Measurements from ENCODE around the gene UBE3A.

UBE3A gene

DNA sequence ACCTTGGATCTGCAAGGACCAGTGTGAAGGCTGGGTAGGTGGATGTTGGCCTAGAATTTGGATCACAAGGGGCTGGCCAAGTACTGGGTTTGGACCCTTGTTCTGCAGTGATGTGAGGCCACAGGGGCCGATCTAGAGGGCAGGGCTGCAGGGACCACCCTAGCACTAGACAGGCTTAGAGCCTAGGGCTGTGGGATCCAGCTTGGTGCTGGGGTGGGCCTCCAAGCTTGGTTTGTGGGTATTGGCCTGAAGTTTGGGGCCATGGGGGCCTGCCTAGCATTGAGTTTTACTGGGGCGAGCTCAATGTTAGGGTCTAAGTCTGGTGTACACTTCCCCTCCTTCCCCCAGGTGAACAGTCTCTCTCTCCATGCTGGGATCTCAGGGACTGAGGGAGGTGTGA is 36.5 kb downstream of the UBE3A start:
- no peak for DNase-seq

- no peak for DNase-seq
These were observed 37.3 kb downstream of the UBE3A start for GRCh38 chr15:25401501-25401900.

DNA sequence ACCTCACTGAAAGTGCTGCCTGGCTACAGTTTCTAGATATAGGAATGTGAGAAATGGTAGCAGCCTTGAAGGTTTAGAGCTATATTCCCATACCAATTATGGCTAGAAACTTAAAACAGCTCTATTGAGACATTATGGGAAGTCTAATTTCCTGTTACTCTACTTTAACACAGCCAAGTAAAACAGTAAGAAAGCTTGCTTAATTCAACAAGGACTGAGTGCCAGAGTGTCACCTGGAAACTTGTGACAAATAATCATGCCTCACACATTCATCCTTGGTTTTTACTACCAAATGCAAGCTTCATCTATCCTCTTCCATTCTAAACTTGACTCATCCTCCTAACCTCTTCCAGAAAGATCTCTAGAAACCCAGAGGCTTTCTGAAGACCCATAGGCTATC is 41.7 kb downstream of the UBE3A start:
- no peak for DNase-seq

DNA sequence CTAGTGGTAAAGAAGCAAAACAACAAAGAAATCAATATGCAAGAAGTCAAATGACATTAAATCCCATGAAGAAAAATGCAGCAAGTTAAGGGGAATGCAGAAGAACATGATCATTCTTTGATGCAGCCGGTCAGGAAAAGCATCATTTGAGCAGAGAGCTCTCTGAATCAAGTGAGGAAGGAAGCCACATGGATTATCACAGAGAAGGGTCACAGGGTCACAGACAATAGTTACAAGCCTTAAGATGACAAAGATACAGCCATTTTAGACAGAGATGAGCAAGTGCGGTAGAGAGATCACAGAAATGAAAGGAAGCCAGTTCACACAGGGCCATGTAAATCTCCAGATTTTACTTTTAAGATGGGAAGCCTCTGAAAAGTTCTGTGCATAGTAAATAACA is 43.9 kb downstream of the UBE3A start:
- no peak for DNase-seq

- DNase-seq: no peak
These were observed 46.0 kb downstream of the UBE3A start for GRCh38 chr15:25392806-25393205.

DNA sequence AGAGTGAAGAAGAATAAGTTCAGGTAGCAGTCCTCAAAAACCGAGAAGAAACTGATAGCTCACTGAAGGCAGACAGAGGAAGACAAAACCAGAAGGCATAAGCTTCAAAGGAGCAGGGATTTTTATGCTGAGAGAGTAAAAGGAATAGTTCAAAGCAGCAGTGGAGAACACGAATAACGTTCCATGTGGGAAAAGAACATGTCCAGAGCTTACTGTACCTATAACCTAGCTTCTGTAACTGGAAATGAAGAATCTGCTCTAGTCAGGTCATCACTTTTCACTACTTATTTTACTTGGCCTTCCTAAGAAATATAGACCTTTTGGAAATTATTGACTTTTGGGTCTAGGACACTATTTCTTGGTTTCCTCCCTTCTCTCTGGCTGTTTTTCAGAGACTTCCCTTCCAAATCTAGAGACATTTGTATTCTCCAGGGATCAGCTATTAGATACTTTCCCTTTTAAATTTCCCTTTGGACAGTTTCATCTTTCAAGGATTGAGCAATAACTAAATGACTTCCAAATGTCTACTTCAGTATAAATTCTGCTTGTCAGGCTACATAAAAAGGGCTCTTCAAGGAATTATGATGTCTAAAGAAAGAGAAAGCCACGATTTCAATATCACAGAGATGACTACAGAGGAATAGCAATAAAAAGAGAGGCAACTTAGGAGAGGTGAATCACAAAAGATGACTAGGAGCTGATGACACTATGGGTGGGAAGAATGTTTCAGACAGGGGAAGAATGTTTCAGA is 46.7 kb downstream of the UBE3A start:
- DNase-seq: no peak

GRCh38 chr15:25385986-25386385 is 52.8 kb downstream of the UBE3A start:
- DNase-seq: no peak

GRCh38 chr15:25381579-25381978 is 57.2 kb downstream of the UBE3A start:
- no peak for DNase-seq

- DNase-seq: no peak
These were observed 60.3 kb downstream of the UBE3A start for GRCh38 chr15:25378501-25378901.

GRCh38 chr15:25375557-25375956 is 63.3 kb downstream of the UBE3A start:
- DNase-seq: no peak

DNA sequence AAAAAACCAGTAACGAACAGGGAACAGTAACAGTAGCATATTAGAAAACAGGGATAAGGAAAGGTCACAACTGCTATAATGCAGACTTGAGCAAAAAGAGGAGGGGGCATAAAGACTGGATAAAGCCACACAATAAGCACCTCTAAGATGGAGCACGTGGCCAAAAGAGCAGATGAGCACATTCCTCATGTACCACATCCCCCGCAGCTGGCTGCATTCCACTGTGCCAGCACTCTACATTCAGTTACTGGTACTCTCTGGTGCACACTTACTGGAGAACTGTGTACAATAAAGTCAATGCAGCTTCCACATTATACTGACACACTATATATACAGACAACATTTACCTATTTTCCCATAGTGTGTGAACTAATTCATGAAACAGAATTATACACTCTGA is 64.7 kb downstream of the UBE3A start:
- no peak for DNase-seq

GRCh38 chr15:25372298-25372697 is 66.5 kb downstream of the UBE3A start:
- no peak for DNase-seq

DNA sequence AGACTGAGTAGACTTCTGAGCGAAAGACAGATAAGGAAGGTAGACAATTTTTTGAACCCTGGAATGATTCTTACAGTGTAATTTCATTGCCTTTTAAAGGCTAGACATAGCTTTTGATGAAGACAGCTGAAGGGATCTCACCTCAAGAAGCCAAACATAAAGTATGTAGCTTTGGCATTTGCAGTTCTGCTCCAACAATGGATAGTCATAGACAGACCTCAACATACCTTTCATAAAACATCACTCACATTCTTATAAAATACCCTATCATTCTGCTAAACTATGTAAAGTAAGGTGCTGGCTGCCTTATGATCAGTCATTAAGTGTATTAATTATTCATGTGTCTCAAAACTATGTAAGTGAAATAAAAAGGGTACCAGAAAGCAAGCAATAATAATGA is 70.0 kb downstream of the UBE3A start:
- DNase-seq: no peak

GRCh38 chr15:25366058-25366457 is 72.8 kb downstream of the UBE3A start:
- no peak for DNase-seq

DNA sequence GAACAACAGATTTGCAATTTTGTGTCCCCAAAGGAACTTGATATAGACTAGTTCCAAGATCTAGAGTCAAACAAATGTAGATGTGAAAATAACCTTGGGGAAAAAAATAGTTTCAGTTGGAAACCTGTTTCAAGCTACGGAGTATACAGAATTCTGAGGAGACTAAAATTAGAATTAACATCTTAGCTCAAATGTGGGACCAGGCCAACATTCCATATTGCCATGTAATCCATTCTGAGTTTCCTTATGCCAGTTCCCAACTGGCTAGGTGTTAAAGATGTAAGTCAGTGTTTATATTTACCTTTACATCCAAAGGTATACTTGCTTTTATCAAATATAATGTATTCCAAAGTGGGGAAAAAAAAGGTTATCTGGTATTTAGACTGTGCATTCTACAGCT is 76.3 kb downstream of the UBE3A start:
- DNase-seq: no peak

DNA sequence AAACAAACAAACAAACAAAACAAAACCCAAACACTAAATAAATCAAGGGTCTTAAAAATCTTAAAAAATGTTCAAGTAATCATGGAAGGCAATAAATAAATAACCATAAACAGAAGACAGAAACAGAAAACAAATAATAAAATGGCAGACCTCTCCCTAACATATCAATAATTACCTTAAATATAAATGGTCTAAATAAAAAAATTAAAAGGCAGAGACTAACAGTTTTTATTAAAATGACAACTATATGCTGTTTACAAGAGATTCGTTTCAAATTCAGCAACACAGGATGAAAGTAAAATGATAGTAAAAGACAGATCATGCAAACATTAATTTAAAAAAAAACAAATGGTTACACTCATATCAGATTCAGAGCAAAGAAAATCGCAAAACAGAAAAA is 91.1 kb downstream of the UBE3A start:
- DNase-seq: no peak

DNA sequence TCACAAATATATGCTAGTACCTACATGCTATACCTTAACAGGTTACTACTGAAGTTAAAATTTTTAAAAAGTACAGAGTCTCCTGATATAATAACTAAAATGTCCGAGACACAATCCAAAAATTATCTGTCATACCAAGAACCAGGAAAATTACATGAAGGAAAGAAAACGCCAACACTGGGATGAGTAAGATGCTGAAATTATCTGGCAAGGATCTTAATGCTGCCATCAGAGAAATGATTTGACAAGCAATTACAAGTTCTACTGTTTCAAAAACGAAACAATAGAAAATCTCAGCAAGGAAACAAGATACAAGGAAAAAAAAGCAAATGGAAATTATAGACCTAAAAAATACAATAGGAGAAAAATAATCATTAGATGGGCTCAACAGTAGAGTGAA is 92.5 kb downstream of the UBE3A start:
- no peak for DNase-seq

DNA sequence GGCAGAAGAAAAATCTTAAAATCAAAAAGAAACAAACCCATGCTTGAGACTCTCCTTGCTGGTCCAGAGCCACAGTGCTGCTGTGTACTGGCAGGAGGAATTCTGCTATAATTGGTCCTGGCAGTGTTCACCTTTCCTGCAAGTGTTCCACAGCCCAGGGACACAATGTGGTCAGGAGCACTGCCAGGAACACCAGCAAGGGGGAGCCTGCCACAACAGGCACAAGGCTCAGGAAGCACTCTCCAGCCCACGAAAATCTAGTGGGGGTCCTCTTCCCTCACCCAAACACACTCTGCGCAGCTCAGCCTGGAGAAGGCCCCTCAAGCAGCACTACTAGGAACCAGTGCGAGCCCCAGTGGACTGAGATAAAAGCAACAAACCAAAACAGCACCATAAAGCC is 92.9 kb downstream of the UBE3A start:
- no peak for DNase-seq

DNA sequence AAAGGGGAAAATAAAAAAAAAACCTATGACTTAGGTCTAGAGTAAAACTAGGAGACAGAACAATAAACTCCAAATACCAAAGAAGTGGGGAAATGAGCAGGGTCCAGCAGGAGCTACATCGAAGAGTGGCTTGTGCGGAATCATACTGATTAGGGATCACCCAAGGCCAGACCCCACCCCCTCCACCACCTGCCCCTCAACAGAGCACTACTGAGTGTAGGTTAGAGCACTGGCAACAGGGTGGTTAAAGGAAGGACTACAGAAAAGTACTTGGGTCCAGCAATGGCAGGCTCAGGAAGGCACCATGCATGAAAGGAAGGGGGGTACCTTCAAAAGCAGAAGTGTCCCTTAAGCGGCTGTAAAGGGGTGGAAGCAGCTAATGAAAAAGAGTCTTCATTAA is 96.2 kb downstream of the UBE3A start:
- DNase-seq: no peak

- no peak for DNase-seq
These were observed 99.4 kb downstream of the UBE3A start for GRCh38 chr15:25339431-25339830.

DNA sequence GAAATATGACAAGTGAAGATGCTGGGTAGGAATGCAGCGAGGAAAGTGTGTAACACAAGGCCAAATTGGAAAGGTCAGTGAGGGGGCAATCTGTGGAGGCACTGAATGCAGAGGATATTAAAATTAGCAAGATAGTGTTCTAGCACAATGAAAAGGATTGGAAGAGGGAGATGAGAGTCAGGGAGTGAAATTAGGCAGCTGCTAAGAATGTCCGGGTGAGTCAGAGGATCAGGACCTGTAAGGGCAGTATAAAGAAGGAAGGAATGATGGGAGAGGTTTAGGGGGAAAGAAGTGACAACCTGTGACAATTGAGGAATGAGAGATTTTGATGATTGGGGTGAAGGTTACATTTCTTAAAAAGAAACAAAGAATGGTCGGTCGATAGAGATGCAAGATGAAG is 103.5 kb downstream of the UBE3A start:
- no peak for DNase-seq

DNA sequence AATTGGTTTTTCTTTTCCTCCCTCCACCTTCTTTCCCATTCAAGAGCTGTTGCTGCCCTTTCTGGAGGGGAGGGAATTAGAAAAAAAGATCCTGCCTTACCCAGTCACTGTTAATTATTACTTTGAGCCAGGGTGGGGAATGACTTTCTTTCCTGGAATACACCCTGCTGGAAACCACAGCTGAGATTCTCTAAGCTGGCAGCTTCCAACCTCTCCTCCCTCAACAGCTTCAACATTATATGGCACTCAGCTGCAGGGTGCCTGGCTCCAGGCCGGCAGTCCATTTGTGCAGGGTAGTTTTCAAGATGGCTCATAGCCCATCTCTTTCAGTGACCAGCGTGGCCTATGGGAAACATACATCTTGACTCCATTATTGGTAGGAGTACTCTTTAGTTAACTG is 105.8 kb downstream of the UBE3A start:
- no peak for DNase-seq

DNA sequence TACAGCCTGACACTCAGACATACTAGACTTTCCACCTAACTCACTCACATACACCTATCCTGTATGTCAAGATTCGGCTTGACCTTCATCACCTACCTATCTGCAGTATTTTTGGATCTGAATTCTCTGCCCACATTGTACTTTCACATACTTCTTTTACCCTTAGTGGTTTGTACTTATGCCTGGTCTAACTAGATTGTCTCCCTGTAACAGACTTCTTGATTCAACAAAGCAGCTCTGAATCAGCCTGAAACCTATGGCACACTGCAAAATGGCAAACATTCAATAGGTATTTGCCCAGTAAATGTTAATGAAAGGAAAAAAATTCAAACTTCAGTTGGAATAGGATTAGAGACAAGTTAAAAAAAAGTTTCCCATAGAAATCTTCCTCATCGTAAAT is 106.5 kb downstream of the UBE3A start:
- no peak for DNase-seq

DNA sequence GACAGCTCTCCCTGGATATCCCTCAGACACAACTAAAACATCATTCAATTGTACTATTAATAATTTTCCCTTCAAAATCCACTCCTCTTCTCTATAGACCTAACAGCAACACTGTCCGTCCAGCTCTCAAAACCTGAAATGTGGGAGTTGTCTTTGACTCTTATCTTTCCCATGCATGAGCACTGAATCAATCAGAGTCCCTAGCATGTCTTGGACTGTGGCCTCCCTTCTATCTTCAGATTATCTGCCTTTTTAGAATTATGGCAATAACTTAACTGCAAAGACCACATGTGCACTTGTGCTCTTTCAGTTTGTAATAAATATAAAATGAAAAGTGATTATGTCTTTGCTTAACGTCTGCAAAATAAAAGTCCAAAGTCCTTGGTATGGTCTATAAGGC is 107.0 kb downstream of the UBE3A start:
- DNase-seq: no peak

- no peak for DNase-seq
These were observed 107.4 kb downstream of the UBE3A start for GRCh38 chr15:25331404-25331803.

DNA sequence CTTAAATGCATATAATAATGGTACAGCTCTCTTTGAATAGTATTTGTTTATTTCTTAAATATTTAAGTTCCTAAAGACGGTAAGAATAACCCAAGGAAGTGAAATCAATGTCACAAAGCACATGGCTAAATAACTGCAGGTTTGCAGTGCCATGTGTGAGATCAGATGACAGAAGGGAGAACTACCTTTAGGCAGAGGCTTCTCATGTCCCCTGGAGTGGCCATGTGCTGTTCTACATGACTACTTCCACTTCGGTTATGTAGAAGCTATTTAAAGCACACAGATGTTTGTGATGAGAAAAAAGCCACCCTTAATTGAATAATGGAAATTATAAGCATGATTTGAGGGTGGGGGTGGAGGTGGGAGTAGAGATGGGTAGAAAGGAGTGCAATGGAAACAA is 109.1 kb downstream of the UBE3A start:
- DNase-seq: no peak
